ENCODE measurements around the gene JARID2.

The JARID2 gene

GRCh38 chr6:15491255-15491985 is 245.6 kb downstream of the JARID2 start:
- Histone ChIP-seq H3K9ac (ENCODE audit: low read depth, low read length, poor library complexity) (no peak overlapping the region), H3K27ac (replicated peaks; ENCODE audit: low read length) (no peak overlapping the region), H2BK15ac (ENCODE audit: low read length) (no peak overlapping the region), H2BK5ac (ENCODE audit: low read length) (no peak overlapping the region), H3K9me3 (replicated peaks in 1 of 2; ENCODE audit: control insufficient read depth in 2 of 2, insufficient read depth in 1 of 2, low read depth in 1 of 2, low read length in 2 of 2) (no peaks in the 10 kb centered on the region), H3K4me3 (ENCODE audit: low read length in 2 of 2) (no peak overlapping the region), H2AK5ac (ENCODE audit: low read depth, low read length) (no peak overlapping the region), H3K79me1 (ENCODE audit: low read depth, low read length) (peaks cover 2% of the 10 kb centered on the region), H3K4ac (ENCODE audit: low read length) (no peak overlapping the region), H3K14ac (ENCODE audit: low read length) (no peak overlapping the region), H3K23ac (ENCODE audit: low read depth, low read length, poor library complexity) (no peak overlapping the region), H2BK120ac (ENCODE audit: low read depth, low read length) (no peak overlapping the region), H3K4me2 (ENCODE audit: insufficient read depth, low read length, poor library complexity, severe bottlenecking) (no peak overlapping the region), H2AFZ (ENCODE audit: low read length) (no peak overlapping the region), H4K91ac (ENCODE audit: low read depth, low read length, poor library complexity) (no peak overlapping the region), H3K18ac (ENCODE audit: low read length) (no peak overlapping the region), H3K4me1 (ENCODE audit: control insufficient read depth in 2 of 2, insufficient read depth in 1 of 2, low read depth in 1 of 2, low read length in 2 of 2) (peaks cover 0 to 3% of the 10 kb centered on the region in 2 donors), H4K8ac (ENCODE audit: low read depth, low read length) (no peak overlapping the region), H3K27me3 (ENCODE audit: control insufficient read depth in 3 of 3, insufficient read depth in 3 of 3, low read depth in 1 of 3, low read length in 3 of 3) (no peaks in the 10 kb centered on the region), H2BK12ac (ENCODE audit: low read length) (no peak overlapping the region), H3K36me3 (replicated peaks in 1 of 2; ENCODE audit: control insufficient read depth in 2 of 2, insufficient read depth in 2 of 2, low read length in 2 of 2) (peaks cover 24 to 71% of the 10 kb centered on the region in 2 donors)
- no CpG with 5 or more reads among the region's 9 CpGs for WGBS, 2 donors (ENCODE audit: extremely low coverage in 2 of 2, insufficient read length in 2 of 2, insufficient replicate concordance in 1 of 2)
- peak; percentile 47 for DNase-seq (ENCODE audit: low spot score)

DNA sequence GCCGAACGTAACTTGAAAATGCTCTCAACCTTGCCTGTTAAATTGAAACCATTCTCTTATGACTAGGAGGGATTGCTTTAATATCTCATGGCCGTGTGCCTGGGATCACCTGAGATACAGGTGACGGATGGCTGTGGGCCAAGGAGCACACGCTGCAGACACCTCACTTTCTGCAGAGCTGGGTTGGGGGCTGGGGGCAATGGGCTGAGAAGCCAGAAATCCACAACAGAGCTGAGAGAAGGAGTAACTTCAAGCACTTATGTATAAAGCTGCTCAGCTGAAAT is 246.1 kb downstream of the JARID2 start:
- Histone ChIP-seq H3K14ac (ENCODE audit: low read length) (no peak overlapping the region), H2BK15ac (ENCODE audit: low read length) (no peak overlapping the region), H2AFZ (ENCODE audit: low read length) (no peak overlapping the region), H3K27ac (replicated peaks; ENCODE audit: low read length) (no peak overlapping the region), H4K8ac (ENCODE audit: low read depth, low read length) (no peak overlapping the region), H3K23ac (ENCODE audit: low read depth, low read length, poor library complexity) (no peak overlapping the region), H2AK5ac (ENCODE audit: low read depth, low read length) (no peak overlapping the region), H2BK12ac (ENCODE audit: low read length) (no peak overlapping the region), H3K27me3 (ENCODE audit: control insufficient read depth in 3 of 3, insufficient read depth in 3 of 3, low read depth in 1 of 3, low read length in 3 of 3) (no peaks in the 10 kb centered on the region), H2BK120ac (ENCODE audit: low read depth, low read length) (no peak overlapping the region), H2BK5ac (ENCODE audit: low read length) (no peak overlapping the region), H3K9ac (ENCODE audit: low read depth, low read length, poor library complexity) (no peak overlapping the region), H3K4me1 (ENCODE audit: control insufficient read depth in 2 of 2, insufficient read depth in 1 of 2, low read depth in 1 of 2, low read length in 2 of 2) (peaks cover 0 to 3% of the 10 kb centered on the region in 2 donors), H3K18ac (ENCODE audit: low read length) (no peak overlapping the region), H3K4ac (ENCODE audit: low read length) (no peak overlapping the region), H3K4me2 (ENCODE audit: insufficient read depth, low read length, poor library complexity, severe bottlenecking) (no peak overlapping the region), H3K79me1 (ENCODE audit: low read depth, low read length) (peaks cover 3% of the 10 kb centered on the region), H3K4me3 (ENCODE audit: low read length in 2 of 2) (no peak overlapping the region), H4K91ac (ENCODE audit: low read depth, low read length, poor library complexity) (no peak overlapping the region), H3K9me3 (replicated peaks in 1 of 2; ENCODE audit: control insufficient read depth in 2 of 2, insufficient read depth in 1 of 2, low read depth in 1 of 2, low read length in 2 of 2) (no peaks in the 10 kb centered on the region), H3K36me3 (replicated peaks in 1 of 2; ENCODE audit: control insufficient read depth in 2 of 2, insufficient read depth in 2 of 2, low read length in 2 of 2) (peaks cover 29 to 71% of the 10 kb centered on the region in 2 donors)
- WGBS, 2 donors (ENCODE audit: extremely low coverage in 2 of 2, insufficient read length in 2 of 2, insufficient replicate concordance in 1 of 2): no CpG with 5 or more reads among the region's 5 CpGs
- no peak for DNase-seq (ENCODE audit: low spot score)

- Histone ChIP-seq H3K4ac (ENCODE audit: low read length) (no peak overlapping the region), H3K18ac (ENCODE audit: low read length) (peak overlapping the region; percentile 73), H3K4me2 (ENCODE audit: insufficient read depth, low read length, poor library complexity, severe bottlenecking) (no peak overlapping the region), H3K79me1 (ENCODE audit: low read depth, low read length) (peaks cover 5% of the 10 kb centered on the region), H2AFZ (ENCODE audit: low read length) (no peak overlapping the region), H4K91ac (ENCODE audit: low read depth, low read length, poor library complexity) (no peak overlapping the region), H3K4me3 (ENCODE audit: low read length in 2 of 2) (no peak overlapping the region), H3K4me1 (ENCODE audit: control insufficient read depth in 2 of 2, insufficient read depth in 1 of 2, low read depth in 1 of 2, low read length in 2 of 2) (peaks cover 0 to 3% of the 10 kb centered on the region in 2 donors), H3K9me3 (replicated peaks in 1 of 2; ENCODE audit: control insufficient read depth in 2 of 2, insufficient read depth in 1 of 2, low read depth in 1 of 2, low read length in 2 of 2) (no peaks in the 10 kb centered on the region), H3K23ac (ENCODE audit: low read depth, low read length, poor library complexity) (no peak overlapping the region), H2BK15ac (ENCODE audit: low read length) (no peak overlapping the region), H3K27me3 (ENCODE audit: control insufficient read depth in 3 of 3, insufficient read depth in 3 of 3, low read depth in 1 of 3, low read length in 3 of 3) (no peaks in the 10 kb centered on the region), H3K36me3 (replicated peaks in 1 of 2; ENCODE audit: control insufficient read depth in 2 of 2, insufficient read depth in 2 of 2, low read length in 2 of 2) (peaks cover 21 to 70% of the 10 kb centered on the region in 2 donors), H3K9ac (ENCODE audit: low read depth, low read length, poor library complexity) (no peak overlapping the region), H3K27ac (replicated peaks; ENCODE audit: low read length) (no peak overlapping the region), H2AK5ac (ENCODE audit: low read depth, low read length) (no peak overlapping the region), H2BK5ac (ENCODE audit: low read length) (no peak overlapping the region), H2BK120ac (ENCODE audit: low read depth, low read length) (no peak overlapping the region), H4K8ac (ENCODE audit: low read depth, low read length) (no peak overlapping the region), H3K14ac (ENCODE audit: low read length) (no peak overlapping the region), H2BK12ac (ENCODE audit: low read length) (no peak overlapping the region)
- DNase-seq (ENCODE audit: low spot score): no peak
- WGBS, 2 donors (ENCODE audit: extremely low coverage in 2 of 2, insufficient read length in 2 of 2, insufficient replicate concordance in 1 of 2): no CpG with 5 or more reads among the region's 9 CpGs
These were observed 247.7 kb downstream of the JARID2 start for GRCh38 chr6:15493437-15494168.

- Histone ChIP-seq H3K4me1 (ENCODE audit: control insufficient read depth in 2 of 2, insufficient read depth in 1 of 2, low read depth in 1 of 2, low read length in 2 of 2) (peaks cover 0 to 5% of the 10 kb centered on the region in 2 donors), H2BK15ac (ENCODE audit: low read length) (no peak overlapping the region), H2AFZ (ENCODE audit: low read length) (no peak overlapping the region), H3K27ac (replicated peaks; ENCODE audit: low read length) (no peak overlapping the region), H3K27me3 (ENCODE audit: control insufficient read depth in 3 of 3, insufficient read depth in 3 of 3, low read depth in 1 of 3, low read length in 3 of 3) (no peaks in the 10 kb centered on the region), H3K4me3 (ENCODE audit: low read length in 2 of 2) (no peak overlapping the region), H3K9ac (ENCODE audit: low read depth, low read length, poor library complexity) (no peak overlapping the region), H3K4me2 (ENCODE audit: insufficient read depth, low read length, poor library complexity, severe bottlenecking) (no peak overlapping the region), H2BK120ac (ENCODE audit: low read depth, low read length) (no peak overlapping the region), H2BK12ac (ENCODE audit: low read length) (no peak overlapping the region), H3K23ac (ENCODE audit: low read depth, low read length, poor library complexity) (no peak overlapping the region), H4K8ac (ENCODE audit: low read depth, low read length) (no peak overlapping the region), H3K4ac (ENCODE audit: low read length) (no peak overlapping the region), H3K79me1 (ENCODE audit: low read depth, low read length) (peaks cover 5% of the 10 kb centered on the region), H4K91ac (ENCODE audit: low read depth, low read length, poor library complexity) (no peak overlapping the region), H2AK5ac (ENCODE audit: low read depth, low read length) (no peak overlapping the region), H3K14ac (ENCODE audit: low read length) (no peak overlapping the region), H3K18ac (ENCODE audit: low read length) (no peak overlapping the region), H2BK5ac (ENCODE audit: low read length) (no peak overlapping the region), H3K9me3 (replicated peaks in 1 of 2; ENCODE audit: control insufficient read depth in 2 of 2, insufficient read depth in 1 of 2, low read depth in 1 of 2, low read length in 2 of 2) (no peaks in the 10 kb centered on the region), H3K36me3 (replicated peaks in 1 of 2; ENCODE audit: control insufficient read depth in 2 of 2, insufficient read depth in 2 of 2, low read length in 2 of 2) (peaks cover 28 to 76% of the 10 kb centered on the region in 2 donors)
- no CpG with 5 or more reads among the region's 10 CpGs for WGBS, 2 donors (ENCODE audit: extremely low coverage in 2 of 2, insufficient read length in 2 of 2, insufficient replicate concordance in 1 of 2)
- DNase-seq (ENCODE audit: low spot score): no peak
These were observed 249.6 kb downstream of the JARID2 start for GRCh38 chr6:15495375-15495901.

All from neuronal stem cell (in vitro differentiated cells).